MM.1S (cell line): ENCODE data around the gene MAP2K7.

Experiments used
- EZH2 ChIP-seq: fragments of 300-600 bp; sonication (generic); optimal IDR thresholded peaks from 2 replicates; pipeline ENCODE3; 2017; ENCODE audit warnings: low read depth, mild to moderate bottlenecking, antibody characterized with exemption, low read length, mixed read lengths
- EZH2phosphoT487 ChIP-seq: fragments of 300-600 bp; sonication (generic); IDR thresholded peaks from 2 replicates; pipeline ENCODE4 v1.6.1; 2018; ENCODE audit warnings: antibody characterized with exemption, low read length
- TF ChIP-seq, protein P1 (sequence below): fragments of 300-600 bp; sonication (generic); IDR thresholded peaks from 2 replicates; pipeline ENCODE4 v1.5.1; 2016; ENCODE audit warnings: antibody characterized with exemption, low read length, mixed read lengths

DNA sequence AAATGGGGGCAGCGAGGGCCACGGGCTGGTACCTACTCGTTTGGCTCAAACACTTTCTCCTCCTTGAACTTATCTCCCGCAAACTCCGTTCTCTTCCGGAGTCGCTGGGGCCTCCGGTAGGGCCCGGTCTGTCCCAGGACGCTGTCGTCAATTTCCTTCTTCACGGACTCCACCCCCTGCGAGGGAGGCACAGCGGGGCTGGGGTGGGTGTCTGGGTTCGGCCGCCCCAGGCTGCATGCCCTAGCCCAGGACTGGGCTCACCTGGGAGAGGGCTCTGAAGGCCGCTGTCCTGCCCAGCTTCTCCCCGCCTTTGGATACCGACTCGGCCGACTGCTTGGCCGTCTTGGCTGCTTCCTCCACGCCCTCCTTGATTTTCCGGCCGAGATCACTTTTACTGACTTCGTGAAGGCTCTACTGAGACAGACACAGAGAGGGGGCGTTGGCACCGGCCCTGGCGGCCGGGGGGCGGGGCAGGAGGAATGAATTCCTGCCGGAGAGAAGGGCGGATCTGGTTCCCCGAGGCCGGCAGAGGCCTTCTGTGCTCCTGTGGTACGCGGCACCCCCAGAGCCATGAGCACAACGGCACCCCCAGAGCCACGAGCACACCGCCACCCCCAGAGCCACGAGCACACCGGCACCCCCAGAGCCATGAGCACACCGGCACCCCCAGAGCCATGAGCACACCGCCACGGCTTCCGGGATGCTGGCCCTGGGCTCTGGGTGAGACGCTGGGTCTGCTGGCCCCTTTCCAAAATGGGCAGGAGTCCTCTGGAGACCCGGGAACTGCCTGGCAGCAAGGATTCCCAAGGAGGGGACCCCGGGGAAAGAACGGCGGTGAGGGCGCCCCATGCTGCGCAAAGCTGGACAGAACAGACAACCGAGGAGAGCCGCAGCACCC lies 30.4 kb downstream of the MAP2K7 start:
- TF ChIP-seq, protein P1, sequence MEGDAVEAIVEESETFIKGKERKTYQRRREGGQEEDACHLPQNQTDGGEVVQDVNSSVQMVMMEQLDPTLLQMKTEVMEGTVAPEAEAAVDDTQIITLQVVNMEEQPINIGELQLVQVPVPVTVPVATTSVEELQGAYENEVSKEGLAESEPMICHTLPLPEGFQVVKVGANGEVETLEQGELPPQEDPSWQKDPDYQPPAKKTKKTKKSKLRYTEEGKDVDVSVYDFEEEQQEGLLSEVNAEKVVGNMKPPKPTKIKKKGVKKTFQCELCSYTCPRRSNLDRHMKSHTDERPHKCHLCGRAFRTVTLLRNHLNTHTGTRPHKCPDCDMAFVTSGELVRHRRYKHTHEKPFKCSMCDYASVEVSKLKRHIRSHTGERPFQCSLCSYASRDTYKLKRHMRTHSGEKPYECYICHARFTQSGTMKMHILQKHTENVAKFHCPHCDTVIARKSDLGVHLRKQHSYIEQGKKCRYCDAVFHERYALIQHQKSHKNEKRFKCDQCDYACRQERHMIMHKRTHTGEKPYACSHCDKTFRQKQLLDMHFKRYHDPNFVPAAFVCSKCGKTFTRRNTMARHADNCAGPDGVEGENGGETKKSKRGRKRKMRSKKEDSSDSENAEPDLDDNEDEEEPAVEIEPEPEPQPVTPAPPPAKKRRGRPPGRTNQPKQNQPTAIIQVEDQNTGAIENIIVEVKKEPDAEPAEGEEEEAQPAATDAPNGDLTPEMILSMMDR = no peak
- TF ChIP-seq EZH2 = no peak
- TF ChIP-seq EZH2phosphoT487 = no peak
